H9 (cell line): ENCODE data around the gene KANSL3. TPM values are rescaled to one million over a fixed set of nuclear protein-coding genes. Genes with fewer than 3 reads are reported as not detected.

Source experiments
- DNase-seq: peaks from one replicate; pipeline ENCODE4 v3.0.0-alpha.2; 2017
- H2AFZ ChIP-seq: one replicate; pipeline ENCODE4 v1.6.1; 2013; ENCODE audit warnings: mild to moderate bottlenecking, low read length, control low read depth, moderate library complexity
- H2AK5ac ChIP-seq: 2 replicates; pipeline ENCODE4 v1.6.1; 2013; ENCODE audit warnings: low read length, control low read depth, mixed read lengths; ENCODE audit not compliant: insufficient read length
- H2BK120ac ChIP-seq: one replicate; pipeline ENCODE4 v1.6.1; 2013; ENCODE audit warnings: low read depth, mild to moderate bottlenecking, low read length, control low read depth, inconsistent platforms; ENCODE audit not compliant: poor library complexity, severe bottlenecking
- H2BK12ac ChIP-seq: 2 replicates; pipeline ENCODE4 v1.6.1; 2013; ENCODE audit warnings: low read length, control low read depth, mixed read lengths, low read depth; ENCODE audit not compliant: insufficient read length
- H2BK15ac ChIP-seq: 2 replicates; pipeline ENCODE4 v1.6.1; 2013; ENCODE audit warnings: low read depth, low read length, control low read depth
- H2BK20ac ChIP-seq: one replicate; pipeline ENCODE4 v1.6.1; 2013; ENCODE audit warnings: low read depth, mild to moderate bottlenecking, low read length, control low read depth, inconsistent platforms; ENCODE audit not compliant: poor library complexity, severe bottlenecking
- H2BK5ac ChIP-seq: 2 replicates; pipeline ENCODE4 v1.6.1; 2013; ENCODE audit warnings: low read length, control low read depth, mixed read lengths; ENCODE audit not compliant: insufficient read length
- H3K14ac ChIP-seq: 2 replicates; pipeline ENCODE4 v1.6.1; 2013; ENCODE audit warnings: low read length, control low read depth; ENCODE audit not compliant: insufficient read depth
- H3K18ac ChIP-seq: 2 replicates; pipeline ENCODE4 v1.6.1; 2013; ENCODE audit warnings: low read depth, mild to moderate bottlenecking, mixed read lengths, low read length, control low read depth; ENCODE audit not compliant: insufficient read length
- H3K23ac ChIP-seq: 2 replicates; pipeline ENCODE4 v1.6.1; 2013; ENCODE audit warnings: low read length, control low read depth, mixed read lengths, low read depth; ENCODE audit not compliant: insufficient read length
- H3K23me2 ChIP-seq: 2 replicates; pipeline ENCODE4 v1.6.1; 2013; ENCODE audit warnings: low read depth, mild to moderate bottlenecking, mixed read lengths, low read length, control low read depth; ENCODE audit not compliant: insufficient read length, poor library complexity, severe bottlenecking
- H3K27ac ChIP-seq: 2 replicates; pipeline ENCODE4 v1.5.1; 2013; ENCODE audit warnings: low read length, control low read depth, mixed read lengths, low read depth; ENCODE audit not compliant: insufficient read length
- H3K27me3 ChIP-seq: 2 replicates; pipeline ENCODE4 v1.6.1; 2013; ENCODE audit warnings: low read length, control low read depth, inconsistent platforms; ENCODE audit not compliant: insufficient read depth
- H3K4ac ChIP-seq: 2 replicates; pipeline ENCODE4 v1.6.1; 2013; ENCODE audit warnings: low read depth, mild to moderate bottlenecking, control low read depth, inconsistent platforms, low read length, moderate library complexity
- H3K4me1 ChIP-seq: 2 replicates; pipeline ENCODE4 v1.6.1; 2013; ENCODE audit warnings: low read length, control low read depth, inconsistent platforms; ENCODE audit not compliant: insufficient read depth
- H3K4me2 ChIP-seq: 2 replicates; pipeline ENCODE4 v1.6.1; 2013; ENCODE audit warnings: low read length, control low read depth, mixed read lengths; ENCODE audit not compliant: insufficient read length, insufficient read depth
- H3K56ac ChIP-seq: 2 replicates; pipeline ENCODE4 v1.6.1; 2013; ENCODE audit warnings: low read depth, mild to moderate bottlenecking, mixed read lengths, low read length, control low read depth; ENCODE audit not compliant: insufficient read length
- H3K79me1 ChIP-seq: 2 replicates; pipeline ENCODE4 v1.6.1; 2013; ENCODE audit warnings: low read depth, mild to moderate bottlenecking, moderate library complexity, low read length, control low read depth, inconsistent platforms; ENCODE audit not compliant: insufficient read depth, poor library complexity, severe bottlenecking
- H3K79me2 ChIP-seq: 2 replicates; pipeline ENCODE4 v1.6.1; 2013; ENCODE audit warnings: low read length, control low read depth, inconsistent platforms; ENCODE audit not compliant: insufficient read depth
- H3K9ac ChIP-seq: 2 replicates; pipeline ENCODE4 v1.6.1; 2013; ENCODE audit warnings: low read length, control low read depth, mixed read lengths; ENCODE audit not compliant: insufficient read length; ENCODE audit errors: extremely low read depth
- H3K9me3 ChIP-seq: one replicate; pipeline ENCODE4 v1.6.1; 2013; ENCODE audit warnings: low read depth, low read length, inconsistent platforms; ENCODE audit not compliant: control insufficient read depth
- H3T11ph ChIP-seq: one replicate; pipeline ENCODE4 v1.6.1; 2013; ENCODE audit warnings: mild to moderate bottlenecking, low read length, control low read depth, inconsistent platforms
- H4K20me1 ChIP-seq: one replicate; pipeline ENCODE4 v1.6.1; 2013; ENCODE audit not compliant: control insufficient read depth, insufficient read length, insufficient read depth
- H4K5ac ChIP-seq: 2 replicates; pipeline ENCODE4 v1.6.1; 2013; ENCODE audit warnings: low read depth, mild to moderate bottlenecking, mixed read lengths, low read length, control low read depth; ENCODE audit not compliant: insufficient read length
- H4K8ac ChIP-seq: replicated peaks from 2 replicates; pipeline ENCODE4 v1.6.1; 2013; ENCODE audit warnings: low read length, control low read depth, mixed read lengths, low read depth; ENCODE audit not compliant: insufficient read length
- H4K91ac ChIP-seq: 2 replicates; pipeline ENCODE4 v1.6.1; 2013; ENCODE audit warnings: low read depth, mild to moderate bottlenecking, moderate library complexity, mixed read lengths, low read length, control low read depth; ENCODE audit not compliant: insufficient read length
- H3K27ac Mint-ChIP-seq, 3 experiments: 2 replicates in 2 of 3; 3 replicates in 1 of 3; pipeline ENCODE4 v1.8.0; 2020 to 2021; ENCODE audit warnings: mixed read lengths in 3 of 3, mild to moderate bottlenecking in 1 of 3, moderate library complexity in 1 of 3
- H3K27me3 Mint-ChIP-seq: 2 replicates; pipeline ENCODE4 v1.8.0; 2021; ENCODE audit warnings: low read depth, mild to moderate bottlenecking, moderate library complexity, mixed read lengths
- H3K36me3 Mint-ChIP-seq, 3 experiments: 2 replicates in 2 of 3; 3 replicates in 1 of 3; pipeline ENCODE4 v1.8.0; 2020 to 2021; ENCODE audit warnings: low read depth in 3 of 3, mixed read lengths in 3 of 3; ENCODE audit not compliant: insufficient read depth in 1 of 3
- H3K4me1 Mint-ChIP-seq, 2 experiments: 2 replicates each; pipeline ENCODE4 v1.8.0; 2020; ENCODE audit warnings: mixed read lengths in 2 of 2
- H3K4me3 Mint-ChIP-seq, 2 experiments: 2 replicates in 1 of 2; 3 replicates in 1 of 2; pipeline ENCODE4 v1.8.0; 2020 to 2021; ENCODE audit warnings: mild to moderate bottlenecking in 2 of 2, mixed read lengths in 2 of 2, moderate library complexity in 1 of 2
- H3K9me3 Mint-ChIP-seq, 2 experiments: 2 replicates in 1 of 2; 3 replicates in 1 of 2; pipeline ENCODE4 v1.8.0; 2020; ENCODE audit warnings: mild to moderate bottlenecking in 2 of 2, mixed read lengths in 2 of 2, moderate library complexity in 1 of 2
- WGBS: extraction: QIAGEN DNeasy Blood & Tissue Kit; methylation state at CpG from one replicate; pipeline ENCODE4 v1.1.7; 2013; ENCODE audit warnings: missing lambda C conversion rate, low lambda C conversion rate, mixed read lengths; ENCODE audit not compliant: insufficient read length; ENCODE audit errors: extremely low coverage; 5-methylcytosine and 5-hydroxymethylcytosine counted together
- total RNA-seq: library from RNA; stranded (reverse); gene quantifications from 2 replicates; pipeline ENCODE4 v1.2.1, GENCODE V29; 2021
- TF ChIP-seq, protein P1 (sequence below): fragments of 200-600 bp; sonication (generic); conservative IDR thresholded peaks from 3 replicates; pipeline ENCODE4 v1.8.0; 2021; ENCODE audit warnings: antibody characterized with exemption, mild to moderate bottlenecking

KANSL3 gene
- total RNA-seq, 1 experiment from 2014 or later = 35.7 TPM

- Mint-ChIP-seq H3K36me3 (peaks cover 65 to 93% (median 92%) of the 10 kb centered on the region in 3 experiments; a peak in 6 of 7 replicates), H3K4me1 (no peaks in the 10 kb centered on the region), H3K27me3 (no peaks in the 10 kb centered on the region), H3K4me3 (no peak overlapping the region), H3K9me3 (no peaks in the 10 kb centered on the region), H3K27ac (peak overlapping the region in 2 of 3 experiments; percentile 27 to 89; a peak in 3 of 7 replicates)
- TF ChIP-seq, protein P1, sequence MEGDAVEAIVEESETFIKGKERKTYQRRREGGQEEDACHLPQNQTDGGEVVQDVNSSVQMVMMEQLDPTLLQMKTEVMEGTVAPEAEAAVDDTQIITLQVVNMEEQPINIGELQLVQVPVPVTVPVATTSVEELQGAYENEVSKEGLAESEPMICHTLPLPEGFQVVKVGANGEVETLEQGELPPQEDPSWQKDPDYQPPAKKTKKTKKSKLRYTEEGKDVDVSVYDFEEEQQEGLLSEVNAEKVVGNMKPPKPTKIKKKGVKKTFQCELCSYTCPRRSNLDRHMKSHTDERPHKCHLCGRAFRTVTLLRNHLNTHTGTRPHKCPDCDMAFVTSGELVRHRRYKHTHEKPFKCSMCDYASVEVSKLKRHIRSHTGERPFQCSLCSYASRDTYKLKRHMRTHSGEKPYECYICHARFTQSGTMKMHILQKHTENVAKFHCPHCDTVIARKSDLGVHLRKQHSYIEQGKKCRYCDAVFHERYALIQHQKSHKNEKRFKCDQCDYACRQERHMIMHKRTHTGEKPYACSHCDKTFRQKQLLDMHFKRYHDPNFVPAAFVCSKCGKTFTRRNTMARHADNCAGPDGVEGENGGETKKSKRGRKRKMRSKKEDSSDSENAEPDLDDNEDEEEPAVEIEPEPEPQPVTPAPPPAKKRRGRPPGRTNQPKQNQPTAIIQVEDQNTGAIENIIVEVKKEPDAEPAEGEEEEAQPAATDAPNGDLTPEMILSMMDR = no peak
- Histone ChIP-seq H3K23me2 (no peaks in the 10 kb centered on the region), H2BK15ac (no peak overlapping the region), H3K4ac (no peak overlapping the region), H3K18ac (no peak overlapping the region), H3K23ac (no peak overlapping the region), H4K91ac (no peak overlapping the region), H4K8ac (no peak overlapping the region), H3K79me1 (no peaks in the 10 kb centered on the region), H3K79me2 (no peaks in the 10 kb centered on the region), H2BK20ac (no peak overlapping the region), H2BK5ac (no peak overlapping the region), H4K5ac (no peak overlapping the region), H3K9ac (no peak overlapping the region), H3K56ac (no peak overlapping the region), H4K20me1 (no peaks in the 10 kb centered on the region), H2BK120ac (no peak overlapping the region), H3K27ac (no peak overlapping the region), H3K14ac (no peak overlapping the region), H3K9me3 (no peaks in the 10 kb centered on the region), H3K4me2 (no peak overlapping the region), H2BK12ac (no peak overlapping the region), H3K27me3 (no peaks in the 10 kb centered on the region), H2AK5ac (no peak overlapping the region), H3T11ph (no peak overlapping the region), H3K4me1 (no peaks in the 10 kb centered on the region), H2AFZ (no peak overlapping the region)
- DNase-seq = no peak
- WGBS = no CpG with 5 or more reads among the region's 13 CpGs
Observed at GRCh38 chr2:96608469-96609455, 29.4 kb downstream of the KANSL3 start.
